Gastrocnemius medialis (tissue), 4 donors: ENCODE results near the gene SPATA13. TPM values are rescaled to one million over a fixed set of nuclear protein-coding genes. Genes with fewer than 3 reads are reported as not detected.

Source experiments
- ATAC-seq, 2 donors: fragments of 150-250 bp; one replicate each; pipeline ENCODE4 v1.9.1; 2016
- DNase-seq, 2 donors: peaks; one replicate each; pipeline ENCODE4 v3.0.0-alpha.2; 2019
- H3K27ac ChIP-seq, 4 donors: fragments of 200-600 bp; sonication (generic); 1 replicate in 1 of 4; 2 replicates in 3 of 4; pipeline ENCODE4 v1.5.1; 2016 to 2018; ENCODE audit warnings: mild to moderate bottlenecking in 2 of 4, moderate library complexity in 1 of 4
- H3K27me3 ChIP-seq, 3 donors: fragments of 200-600 bp; sonication (generic) in 2 of 3; 1 replicate in 1 of 3; 2 replicates in 2 of 3; pipeline versions ENCODE4 v1.5.1 to v1.6.0; 2016 to 2019; ENCODE audit warnings: mild to moderate bottlenecking in 1 of 3, moderate library complexity in 1 of 3
- H3K36me3 ChIP-seq, 2 donors: fragments of 200-600 bp; sonication (generic) in 1 of 2; one replicate each; pipeline ENCODE4 v1.5.1; 2017 to 2018
- H3K4me1 ChIP-seq, 2 donors: fragments of 200-600 bp; sonication (generic) in 1 of 2; one replicate each; pipeline ENCODE4 v1.5.1; 2016 to 2017; ENCODE audit warnings: mild to moderate bottlenecking in 2 of 2
- H3K4me3 ChIP-seq, 4 donors: fragments of 200-600 bp; sonication (generic) in 3 of 4; 1 replicate in 1 of 4; 2 replicates in 3 of 4; pipeline ENCODE4 v1.5.1; 2016 to 2019; ENCODE audit warnings: mild to moderate bottlenecking in 2 of 4
- H3K9me3 ChIP-seq, 3 donors: fragments of 200-600 bp; sonication (generic) in 2 of 3; 1 replicate in 1 of 3; 2 replicates in 2 of 3; pipeline ENCODE4 v1.5.1; 2016 to 2019
- POLR2A ChIP-seq, 2 donors: fragments of 450-650 bp; IDR thresholded peaks; one replicate each; pipeline ENCODE4 v1.6.1; 2017; ENCODE audit warnings: antibody characterized with exemption in 2 of 2, mild to moderate bottlenecking in 2 of 2, moderate library complexity in 2 of 2
- in situ Hi-C, 4 donors: fragments of 200-750 bp; cut with MboI; loops; one replicate each; pipeline versions ENCODE4 v1.15.0 to v1.8.0; 2017; ENCODE audit warnings: low sequenced_read_pairs in 4 of 4
- intact Hi-C: fragments of 100-400 bp; cut with DNase I; formaldehyde crosslinking; loops from one replicate; pipeline ENCODE4 v1.15.1; 2023; ENCODE audit warnings: low total_unique reads
- total RNA-seq, 4 donors: library from RNA; depleted of rRNA; stranded (reverse); fragments of >200 nt; gene quantifications; one replicate each; pipeline versions ENCODE4 v1.1.0 to v1.2.3, GENCODE V29; 2016
- TF ChIP-seq, protein P1 (sequence below), 5 experiments: fragments of 450-650 bp in 3 of 5; fragments of 200-600 bp in 2 of 5; sonication (generic) in 2 of 5; IDR thresholded peaks in 4 of 5; conservative IDR thresholded peaks in 1 of 5; 1 replicate in 4 of 5; 2 replicates in 1 of 5; pipeline ENCODE4 v1.5.1; 2016 to 2019; ENCODE audit warnings: antibody characterized with exemption in 5 of 5, mild to moderate bottlenecking in 3 of 5, moderate library complexity in 3 of 5

Gene SPATA13
- total RNA-seq, 4 donors from 2014 or later = 3.2 to 17.0 (median 5.8) TPM

DNA sequence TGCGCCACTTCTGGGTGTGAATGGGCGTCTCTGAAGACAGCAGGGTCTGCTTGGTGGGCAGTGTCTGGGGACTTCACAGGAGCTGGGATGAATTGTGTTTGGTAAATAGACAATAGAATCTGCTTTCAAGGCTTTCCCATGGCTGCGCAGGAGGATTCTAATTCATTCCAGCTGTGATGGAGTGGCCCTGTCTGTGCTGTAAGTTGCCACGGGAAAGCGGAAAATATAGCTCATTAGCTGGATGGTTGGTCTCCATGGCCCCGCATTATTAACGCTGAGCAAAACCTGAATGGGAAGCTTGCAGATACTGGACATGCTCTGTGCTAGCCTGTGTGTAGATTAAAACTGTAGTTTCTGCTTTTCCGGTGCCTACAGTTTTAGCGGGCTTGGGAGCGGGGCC is 133.2 kb downstream of the SPATA13 start:
- TF ChIP-seq POLR2A (IDR thresholded peaks at IDR 0.05) = no peak
- TF ChIP-seq, protein P1, sequence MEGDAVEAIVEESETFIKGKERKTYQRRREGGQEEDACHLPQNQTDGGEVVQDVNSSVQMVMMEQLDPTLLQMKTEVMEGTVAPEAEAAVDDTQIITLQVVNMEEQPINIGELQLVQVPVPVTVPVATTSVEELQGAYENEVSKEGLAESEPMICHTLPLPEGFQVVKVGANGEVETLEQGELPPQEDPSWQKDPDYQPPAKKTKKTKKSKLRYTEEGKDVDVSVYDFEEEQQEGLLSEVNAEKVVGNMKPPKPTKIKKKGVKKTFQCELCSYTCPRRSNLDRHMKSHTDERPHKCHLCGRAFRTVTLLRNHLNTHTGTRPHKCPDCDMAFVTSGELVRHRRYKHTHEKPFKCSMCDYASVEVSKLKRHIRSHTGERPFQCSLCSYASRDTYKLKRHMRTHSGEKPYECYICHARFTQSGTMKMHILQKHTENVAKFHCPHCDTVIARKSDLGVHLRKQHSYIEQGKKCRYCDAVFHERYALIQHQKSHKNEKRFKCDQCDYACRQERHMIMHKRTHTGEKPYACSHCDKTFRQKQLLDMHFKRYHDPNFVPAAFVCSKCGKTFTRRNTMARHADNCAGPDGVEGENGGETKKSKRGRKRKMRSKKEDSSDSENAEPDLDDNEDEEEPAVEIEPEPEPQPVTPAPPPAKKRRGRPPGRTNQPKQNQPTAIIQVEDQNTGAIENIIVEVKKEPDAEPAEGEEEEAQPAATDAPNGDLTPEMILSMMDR (IDR thresholded peaks at IDR 0.05 in 4 of 5, conservative IDR thresholded peaks at IDR 0.05 in 1 of 5) = no peak
- intact Hi-C loops (no loop called here), in situ Hi-C loops (no loop called here)
- no peaks in the 10 kb centered on the region for H3K36me3 ChIP-seq
- no peaks in the 10 kb centered on the region for H3K27me3 ChIP-seq
- H3K4me1 ChIP-seq = no peaks in the 10 kb centered on the region
- DNase-seq (no peak), ATAC-seq (no peak)
- H3K4me3 ChIP-seq = no peak overlapping the region
- no peaks in the 10 kb centered on the region for H3K9me3 ChIP-seq
- no peak overlapping the region for H3K27ac ChIP-seq

DNA sequence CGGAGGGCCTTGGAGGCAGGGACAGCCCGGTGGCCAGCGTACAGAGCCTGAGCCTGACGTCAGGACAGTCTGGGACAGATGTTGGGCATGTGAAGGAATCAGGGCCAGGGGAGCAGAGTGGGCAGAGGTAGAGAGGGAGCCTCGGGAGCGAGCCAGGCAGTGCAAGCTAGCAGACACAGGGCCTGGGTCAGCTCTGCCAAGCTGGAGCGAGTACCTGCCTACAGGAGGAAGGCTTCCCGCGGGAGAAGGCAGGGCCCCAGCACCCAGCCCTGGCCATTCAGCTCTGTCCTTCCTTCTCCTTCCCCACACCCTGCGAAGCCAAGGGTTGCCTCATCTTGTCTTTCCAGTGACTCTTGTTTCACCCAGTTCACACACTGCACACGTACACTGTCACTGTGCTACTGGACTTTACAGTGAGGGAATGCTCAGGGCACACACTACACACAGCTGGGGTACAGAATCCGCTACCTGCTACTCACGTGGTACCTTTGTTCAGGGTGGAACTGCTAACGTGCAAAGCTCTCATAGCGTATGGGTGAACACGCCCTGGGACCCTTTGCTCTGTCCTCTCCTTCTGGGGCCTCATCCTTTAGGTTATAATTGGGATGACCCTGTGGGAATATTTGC is 139.1 kb downstream of the SPATA13 start:
- no peaks in the 10 kb centered on the region for H3K36me3 ChIP-seq
- no peaks in the 10 kb centered on the region for H3K4me1 ChIP-seq
- no peak overlapping the region for H3K4me3 ChIP-seq
- ATAC-seq (no peak), DNase-seq (no peak)
- TF ChIP-seq, protein P1 (IDR thresholded peaks at IDR 0.05 in 4 of 5, conservative IDR thresholded peaks at IDR 0.05 in 1 of 5) = no peak
- no peak for TF ChIP-seq POLR2A (IDR thresholded peaks at IDR 0.05)
- in situ Hi-C loops = no loop called here
- intact Hi-C loops = no loop called here
- H3K9me3 ChIP-seq = no peaks in the 10 kb centered on the region
- no peaks in the 10 kb centered on the region for H3K27me3 ChIP-seq
- H3K27ac ChIP-seq = no peak overlapping the region

DNA sequence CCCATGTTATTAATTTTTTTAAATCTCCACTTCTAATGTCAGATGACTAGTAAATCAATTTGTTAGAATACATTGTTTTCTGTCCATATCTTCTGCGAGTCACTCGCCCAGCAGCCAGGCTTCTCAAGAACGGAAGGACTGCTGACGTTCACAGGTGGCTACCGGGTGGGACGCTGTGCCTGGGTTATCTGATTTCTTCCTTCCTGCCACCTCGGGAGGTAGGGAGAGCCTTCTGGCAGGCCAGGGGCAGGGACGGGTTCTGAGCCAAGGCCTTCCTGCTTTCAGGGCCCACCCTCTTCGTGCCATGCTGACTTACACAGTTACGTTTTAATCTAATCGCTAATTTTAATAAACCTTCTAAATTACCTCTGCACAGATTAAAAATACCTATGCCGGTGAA is 140.9 kb downstream of the SPATA13 start:
- H3K4me1 ChIP-seq = peaks cover 0 to 5% of the 10 kb centered on the region in 2 donors
- peak overlapping the region in 1 of 4 donors; percentile 22 for H3K27ac ChIP-seq
- ATAC-seq = no peak
- no peaks in the 10 kb centered on the region for H3K9me3 ChIP-seq
- in situ Hi-C loops = no loop called here
- intact Hi-C loops = no loop called here
- no peak overlapping the region for H3K4me3 ChIP-seq
- TF ChIP-seq, protein P1 (IDR thresholded peaks at IDR 0.05 in 4 of 5, conservative IDR thresholded peaks at IDR 0.05 in 1 of 5) = no peak
- TF ChIP-seq POLR2A (IDR thresholded peaks at IDR 0.05) = no peak
- no peaks in the 10 kb centered on the region for H3K36me3 ChIP-seq
- DNase-seq = no peak
- H3K27me3 ChIP-seq = no peaks in the 10 kb centered on the region

DNA sequence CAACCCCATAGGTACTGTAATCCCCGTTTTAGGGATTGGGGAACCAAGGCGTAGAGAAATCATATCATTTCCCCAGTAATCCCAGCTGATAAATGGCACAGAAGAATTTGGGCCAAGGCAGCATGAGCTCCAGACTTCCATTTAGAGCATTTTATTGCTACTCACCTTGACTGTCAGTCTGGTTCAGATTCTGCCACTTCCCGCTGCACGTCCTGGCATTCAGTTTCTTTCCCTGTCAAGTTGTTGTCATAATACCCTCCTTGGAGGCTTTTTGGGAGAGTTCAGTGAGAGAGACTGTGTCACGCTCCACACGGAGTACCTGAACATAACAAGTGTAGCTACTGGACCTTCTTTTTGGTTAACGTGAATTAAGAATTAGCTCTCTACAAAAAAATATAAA is 141.4 kb downstream of the SPATA13 start:
- H3K36me3 ChIP-seq = no peaks in the 10 kb centered on the region
- H3K4me3 ChIP-seq = no peak overlapping the region
- peaks cover 0 to 5% of the 10 kb centered on the region in 2 donors for H3K4me1 ChIP-seq
- TF ChIP-seq, protein P1 (IDR thresholded peaks at IDR 0.05 in 4 of 5, conservative IDR thresholded peaks at IDR 0.05 in 1 of 5) = no peak
- TF ChIP-seq POLR2A (IDR thresholded peaks at IDR 0.05) = no peak
- peak overlapping the region in 1 of 4 donors; percentile 22 for H3K27ac ChIP-seq
- DNase-seq (no peak), ATAC-seq (no peak)
- in situ Hi-C loops = no loop called here
- intact Hi-C loops = no loop called here
- no peaks in the 10 kb centered on the region for H3K9me3 ChIP-seq
- no peaks in the 10 kb centered on the region for H3K27me3 ChIP-seq

DNA sequence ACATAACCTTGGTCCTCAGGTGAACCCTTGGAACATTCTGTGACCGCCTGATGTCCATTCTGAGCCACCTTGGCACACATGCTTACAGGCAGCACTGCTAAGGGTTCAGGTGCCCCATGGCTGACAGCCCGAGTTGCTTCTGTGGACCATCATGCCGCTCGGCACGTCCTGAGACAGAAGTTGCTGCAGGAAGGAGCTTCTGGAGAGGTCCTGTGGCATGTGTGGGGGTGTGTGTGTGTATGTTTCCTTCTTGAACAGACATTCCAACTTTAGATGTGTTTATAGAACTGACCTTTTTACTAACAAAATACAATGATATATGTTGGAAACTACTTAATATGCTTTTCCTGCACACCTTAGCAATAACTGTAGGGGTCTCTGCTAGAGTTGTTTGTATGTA is 144.1 kb downstream of the SPATA13 start:
- DNase-seq (no peak), ATAC-seq (no peak)
- in situ Hi-C loops = no loop called here
- TF ChIP-seq, protein P1 (IDR thresholded peaks at IDR 0.05 in 4 of 5, conservative IDR thresholded peaks at IDR 0.05 in 1 of 5) = no peak
- TF ChIP-seq POLR2A (IDR thresholded peaks at IDR 0.05) = no peak
- intact Hi-C loops = no loop called here
- no peaks in the 10 kb centered on the region for H3K36me3 ChIP-seq
- peaks cover 0 to 5% of the 10 kb centered on the region in 2 donors for H3K4me1 ChIP-seq
- no peak overlapping the region for H3K4me3 ChIP-seq
- no peaks in the 10 kb centered on the region for H3K9me3 ChIP-seq
- no peak overlapping the region for H3K27ac ChIP-seq
- H3K27me3 ChIP-seq = no peaks in the 10 kb centered on the region
